Activated CD4-positive, alpha-beta memory T cell treated with anti-CD3 and anti-CD28 coated beads, Interleukin-2, amount 10 ng/mL, durations not matched to agents 7 days and 5 days (primary cell): Measurements from ENCODE around the gene AP1S3. TPM values are rescaled to one million over a fixed set of nuclear protein-coding genes. Genes with fewer than 3 reads are reported as not detected.
"Not testable (repeated sequence)": the region's sequence is repeated elsewhere in the genome, so short reads cannot be mapped to it uniquely, and the experiment has no call there.

Source experiments
- CTCF ChIA-PET: fragments of 350-600 bp; sonication (Branson Sonifier 250); formaldehyde crosslinking; loops from one replicate; lab custom pipeline; 2021; ENCODE audit warnings: antibody characterized with exemption, inconsistent platforms; lab: Charles Lee
- POLR2A ChIA-PET: fragments of 350-600 bp; sonication (Branson Sonifier 250); formaldehyde crosslinking; loops from one replicate; lab custom pipeline; 2021; ENCODE audit warnings: antibody characterized with exemption; lab: Charles Lee
- DNase-seq: peaks from one replicate; pipeline ENCODE4 v3.0.0-alpha.2; 2020
- H3K27ac Mint-ChIP-seq: one replicate; pipeline ENCODE4 v1.8.0; 2021; ENCODE audit warnings: mild to moderate bottlenecking, mixed read lengths
- H3K27me3 Mint-ChIP-seq: one replicate; pipeline ENCODE4 v1.8.0; 2021; ENCODE audit warnings: mixed read lengths
- H3K36me3 Mint-ChIP-seq: one replicate; pipeline ENCODE4 v1.8.0; 2021; ENCODE audit warnings: low read depth, mixed read lengths
- H3K4me1 Mint-ChIP-seq: one replicate; pipeline ENCODE4 v1.8.0; 2021; ENCODE audit warnings: mixed read lengths
- H3K4me3 Mint-ChIP-seq: one replicate; pipeline ENCODE4 v1.8.0; 2021; ENCODE audit warnings: mild to moderate bottlenecking, mixed read lengths
- H3K9me3 Mint-ChIP-seq: one replicate; pipeline ENCODE4 v1.8.0; 2021; ENCODE audit warnings: mixed read lengths
- total RNA-seq, 2 experiments: library from RNA; stranded (reverse); gene quantifications; one replicate each; pipeline ENCODE4 v1.2.3, GENCODE V29; 2021

Gene AP1S3
- total RNA-seq, 2 experiments from 2014 or later = 6.4 to 6.9 TPM

DNA sequence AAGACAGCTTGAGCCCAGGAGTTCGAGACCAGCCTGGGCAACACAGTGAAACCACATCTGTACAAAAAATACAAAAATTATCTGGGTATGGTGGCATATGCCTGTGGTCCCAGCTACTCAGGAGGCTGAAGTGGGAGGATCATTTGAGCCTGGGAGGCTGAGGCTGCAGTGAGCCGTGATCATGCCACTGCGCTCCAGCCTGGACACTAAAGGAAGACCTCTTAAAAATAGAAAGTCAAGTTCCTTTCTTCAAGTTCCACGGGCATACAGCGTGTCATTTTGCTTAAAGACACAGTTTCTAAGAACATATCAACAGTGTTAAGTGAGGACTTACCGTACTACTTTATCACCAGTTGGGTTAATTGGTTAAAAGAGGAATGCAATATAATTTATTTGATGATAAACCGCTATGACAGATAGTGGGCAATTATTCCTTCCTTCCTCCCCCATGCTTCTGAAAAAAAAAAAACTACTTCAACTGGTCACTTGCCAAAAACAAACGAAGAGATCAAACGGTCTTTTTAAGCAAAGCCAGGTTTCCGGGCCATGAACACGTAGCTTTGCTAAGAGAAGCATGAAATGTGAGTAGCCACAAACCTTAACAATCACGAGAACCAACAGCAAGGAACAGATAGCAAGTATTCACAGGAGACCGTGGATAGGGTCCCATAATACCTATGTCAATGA, 21.4 kb downstream of the AP1S3 start:
- H3K9me3 Mint-ChIP-seq = no peaks in the 10 kb centered on the region
- no peak overlapping the region for H3K27ac Mint-ChIP-seq
- POLR2A ChIA-PET = no interaction called here
- CTCF ChIA-PET = no interaction called here
- peaks cover 1% of the 10 kb centered on the region for H3K4me1 Mint-ChIP-seq
- no peak overlapping the region for H3K4me3 Mint-ChIP-seq
- no peaks in the 10 kb centered on the region for H3K36me3 Mint-ChIP-seq
- no peaks in the 10 kb centered on the region for H3K27me3 Mint-ChIP-seq
- DNase-seq = no peak

- no peak overlapping the region for H3K4me3 Mint-ChIP-seq
- DNase-seq = no peak
- no peaks in the 10 kb centered on the region for H3K27me3 Mint-ChIP-seq
- no peaks in the 10 kb centered on the region for H3K36me3 Mint-ChIP-seq
- ChIA-PET POLR2A (no interaction called here), CTCF (no interaction called here)
- H3K4me1 Mint-ChIP-seq = peaks cover 1% of the 10 kb centered on the region
- no peaks in the 10 kb centered on the region for H3K9me3 Mint-ChIP-seq
- H3K27ac Mint-ChIP-seq = no peak overlapping the region
Observed at GRCh38 chr2:223815186-223815883, 22.0 kb downstream of the AP1S3 start.

- H3K4me3 Mint-ChIP-seq, H3K27me3 Mint-ChIP-seq, CTCF ChIA-PET, H3K36me3 Mint-ChIP-seq, H3K27ac Mint-ChIP-seq, H3K4me1 Mint-ChIP-seq, POLR2A ChIA-PET, DNase-seq, H3K9me3 Mint-ChIP-seq: not testable (repeated sequence)
Observed at GRCh38 chr2:223814764-223815163, 22.6 kb downstream of the AP1S3 start.

- Mint-ChIP-seq H3K4me1 (peaks cover 1% of the 10 kb centered on the region), H3K27me3 (no peaks in the 10 kb centered on the region), H3K36me3 (no peaks in the 10 kb centered on the region), H3K9me3 (no peaks in the 10 kb centered on the region), H3K27ac (no peak overlapping the region), H3K4me3 (no peak overlapping the region)
- POLR2A ChIA-PET = no interaction called here
- CTCF ChIA-PET = interaction anchor here (1.7 kb wide), 1 partner anchor 9 kb away, joined by 4 read pairs; no protein-coding TSS in a partner anchor
- DNase-seq = no peak
Observed at GRCh38 chr2:223813329-223813728, 24.1 kb downstream of the AP1S3 start.

DNA sequence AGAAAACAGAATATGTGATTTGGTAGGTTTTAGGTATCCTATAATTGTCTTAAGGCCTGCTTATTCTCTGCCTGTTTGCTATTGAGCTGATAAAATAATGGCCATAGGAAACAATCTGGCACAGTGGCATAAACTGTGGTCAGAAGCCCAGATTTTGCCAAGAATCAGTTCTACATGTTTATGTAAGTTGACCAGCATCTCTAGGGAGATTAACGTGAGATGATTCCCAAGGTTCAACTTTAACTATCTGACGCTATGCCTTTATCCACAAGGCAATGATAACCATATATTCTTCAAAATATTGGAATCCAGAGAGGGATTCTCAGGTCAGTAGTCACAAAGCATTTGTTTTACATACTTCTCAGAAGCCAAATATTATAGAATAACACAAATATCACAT, 25.6 kb downstream of the AP1S3 start:
- no peak for DNase-seq
- Mint-ChIP-seq H3K36me3 (no peaks in the 10 kb centered on the region), H3K4me1 (peaks cover 1% of the 10 kb centered on the region), H3K27me3 (no peaks in the 10 kb centered on the region), H3K27ac (no peak overlapping the region), H3K4me3 (no peak overlapping the region), H3K9me3 (no peaks in the 10 kb centered on the region)
- ChIA-PET CTCF (no interaction called here), POLR2A (no interaction called here)

DNA sequence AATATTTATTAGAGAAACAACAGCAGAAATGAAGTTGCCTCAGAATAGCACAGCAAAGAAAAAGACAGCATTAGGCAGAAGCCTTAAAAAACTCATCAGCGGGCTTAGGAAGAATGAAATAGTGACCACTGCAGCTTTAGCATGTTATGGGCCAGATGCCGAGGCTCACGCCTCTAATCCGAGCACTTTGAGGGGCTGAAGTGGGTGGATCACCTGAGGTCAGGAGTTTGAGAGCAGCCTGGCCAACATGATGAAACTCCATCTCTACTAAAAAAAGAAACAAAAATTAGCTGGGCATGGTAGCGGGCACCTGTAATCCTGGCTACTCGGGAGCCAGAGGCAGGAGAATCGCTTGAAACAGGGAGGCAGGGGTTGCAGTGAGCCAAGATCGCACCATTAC, 32.4 kb downstream of the AP1S3 start:
- Mint-ChIP-seq H3K27ac (no peak overlapping the region), H3K4me3 (no peak overlapping the region), H3K27me3 (no peaks in the 10 kb centered on the region), H3K36me3 (no peaks in the 10 kb centered on the region), H3K4me1 (peaks cover 6% of the 10 kb centered on the region), H3K9me3 (no peaks in the 10 kb centered on the region)
- CTCF ChIA-PET = no interaction called here
- DNase-seq = no peak
- POLR2A ChIA-PET = no interaction called here

DNA sequence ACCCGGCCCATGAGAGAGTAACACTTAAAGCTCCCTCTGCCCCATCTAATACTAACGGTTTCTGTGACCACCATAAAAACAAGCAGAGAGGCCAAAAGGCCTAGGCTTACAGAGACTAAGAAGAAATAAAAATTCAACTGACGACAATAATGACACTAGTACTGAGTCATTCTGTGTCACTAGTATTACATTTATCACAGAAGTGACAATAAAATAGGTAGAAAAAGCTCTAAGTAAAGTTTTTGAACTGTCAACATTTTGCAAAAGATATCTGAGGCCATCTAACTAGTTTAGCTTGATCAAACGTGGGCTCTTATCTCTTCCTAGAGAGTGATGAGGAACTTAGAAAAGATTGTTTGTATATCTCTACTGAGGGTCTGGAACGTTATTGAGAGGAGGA, 35.6 kb downstream of the AP1S3 start:
- H3K9me3 Mint-ChIP-seq = no peaks in the 10 kb centered on the region
- no peak for DNase-seq
- POLR2A ChIA-PET = no interaction called here
- H3K4me3 Mint-ChIP-seq = no peak overlapping the region
- peak overlapping the region; percentile 16 for H3K27ac Mint-ChIP-seq
- peaks cover 6% of the 10 kb centered on the region for H3K4me1 Mint-ChIP-seq
- no peaks in the 10 kb centered on the region for H3K36me3 Mint-ChIP-seq
- CTCF ChIA-PET = no interaction called here
- H3K27me3 Mint-ChIP-seq = no peaks in the 10 kb centered on the region

DNA sequence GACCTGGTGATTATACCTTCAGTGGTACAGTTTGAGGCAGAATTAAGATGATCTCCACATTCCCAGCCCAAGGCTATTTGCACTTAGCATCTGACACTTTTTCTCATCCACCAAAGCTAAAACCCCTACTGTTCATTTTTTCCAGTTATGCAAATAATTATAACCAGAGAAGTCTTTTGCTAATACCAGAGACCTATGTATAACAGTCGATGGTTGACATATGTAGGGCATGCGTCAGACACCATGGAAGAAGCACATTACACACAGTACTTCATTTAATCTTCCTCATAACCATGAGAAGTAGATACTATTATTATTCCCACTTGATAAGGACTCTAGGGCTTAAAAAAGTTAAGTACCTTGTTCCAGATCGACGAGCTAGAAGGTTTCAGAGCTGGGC, 36.5 kb downstream of the AP1S3 start:
- no peak overlapping the region for H3K27ac Mint-ChIP-seq
- H3K36me3 Mint-ChIP-seq = no peaks in the 10 kb centered on the region
- H3K4me1 Mint-ChIP-seq = peaks cover 4% of the 10 kb centered on the region
- POLR2A ChIA-PET = no interaction called here
- no peak for DNase-seq
- CTCF ChIA-PET = interaction anchor here (0.9 kb wide), 1 partner anchor 193 kb away, joined by 3 read pairs; no protein-coding TSS in a partner anchor
- no peaks in the 10 kb centered on the region for H3K27me3 Mint-ChIP-seq
- H3K4me3 Mint-ChIP-seq = no peak overlapping the region
- no peaks in the 10 kb centered on the region for H3K9me3 Mint-ChIP-seq

- no peak for DNase-seq
- CTCF ChIA-PET = interaction anchor here (1.3 to 1.6 kb wide), 2 partner anchors 37 to 70 kb away, joined by 6 to 9 read pairs; no protein-coding TSS in a partner anchor
- POLR2A ChIA-PET = no interaction called here
- H3K27me3 Mint-ChIP-seq = no peaks in the 10 kb centered on the region
- H3K4me3 Mint-ChIP-seq = no peak overlapping the region
- H3K36me3 Mint-ChIP-seq = no peaks in the 10 kb centered on the region
- no peak overlapping the region for H3K27ac Mint-ChIP-seq
- H3K4me1 Mint-ChIP-seq = peaks cover 2% of the 10 kb centered on the region
- no peaks in the 10 kb centered on the region for H3K9me3 Mint-ChIP-seq
Observed at GRCh38 chr2:223797811-223798721, 39.3 kb downstream of the AP1S3 start.

DNA sequence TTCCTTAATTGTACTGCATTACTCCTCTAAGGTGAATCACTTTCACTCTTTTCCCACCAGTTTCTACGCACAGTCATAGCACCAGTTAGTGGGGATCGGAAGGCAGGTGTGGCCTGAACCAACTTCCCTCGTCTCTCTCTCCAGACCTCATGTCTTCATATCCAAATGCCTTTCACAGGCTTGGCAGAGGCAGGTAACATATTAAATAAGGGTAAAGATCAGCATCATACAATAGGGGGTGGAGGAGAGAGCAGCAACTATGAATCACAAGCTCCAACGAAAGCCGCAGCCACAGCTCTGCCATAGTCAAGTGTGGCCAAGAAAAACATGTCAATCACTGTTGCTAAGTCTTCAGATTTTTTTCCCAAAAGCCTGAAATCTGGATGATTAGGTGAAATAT, 40.3 kb downstream of the AP1S3 start:
- DNase-seq = no peak
- Mint-ChIP-seq H3K4me1 (peaks cover 2% of the 10 kb centered on the region), H3K4me3 (no peak overlapping the region), H3K27me3 (no peaks in the 10 kb centered on the region), H3K27ac (no peak overlapping the region), H3K36me3 (no peaks in the 10 kb centered on the region), H3K9me3 (no peaks in the 10 kb centered on the region)
- POLR2A ChIA-PET = interaction anchor here (0.7 kb wide), 1 partner anchor 28 kb away, joined by 3 read pairs; no protein-coding TSS in a partner anchor
- CTCF ChIA-PET = interaction anchor here (1.0 to 1.6 kb wide), 2 partner anchors 36 to 69 kb away, joined by 3 to 9 read pairs; no protein-coding TSS in a partner anchor

GRCh38 chr2:223789423-223789822, 48.0 kb downstream of the AP1S3 start:
- H3K9me3 Mint-ChIP-seq = peaks cover 4% of the 10 kb centered on the region
- ChIA-PET CTCF (interaction anchor here (1.5 kb wide), 1 partner anchor 9 kb away, joined by 5 read pairs; no protein-coding TSS in a partner anchor), POLR2A (no interaction called here)
- H3K4me3 Mint-ChIP-seq = no peak overlapping the region
- no peaks in the 10 kb centered on the region for H3K27me3 Mint-ChIP-seq
- H3K4me1 Mint-ChIP-seq = no peaks in the 10 kb centered on the region
- H3K27ac Mint-ChIP-seq = no peak overlapping the region
- H3K36me3 Mint-ChIP-seq = peaks cover 8% of the 10 kb centered on the region
- DNase-seq = no peak

GRCh38 chr2:223788826-223789225, 48.6 kb downstream of the AP1S3 start:
- no peak overlapping the region for H3K27ac Mint-ChIP-seq
- H3K36me3 Mint-ChIP-seq = peaks cover 8% of the 10 kb centered on the region
- POLR2A ChIA-PET = no interaction called here
- CTCF ChIA-PET = interaction anchor here (1.5 kb wide), 1 partner anchor 8 kb away, joined by 5 read pairs; no protein-coding TSS in a partner anchor
- peaks cover 4% of the 10 kb centered on the region for H3K9me3 Mint-ChIP-seq
- no peaks in the 10 kb centered on the region for H3K27me3 Mint-ChIP-seq
- H3K4me3 Mint-ChIP-seq = no peak overlapping the region
- no peak for DNase-seq
- no peaks in the 10 kb centered on the region for H3K4me1 Mint-ChIP-seq

GRCh38 chr2:223788106-223788505, 49.3 kb downstream of the AP1S3 start:
- H3K27ac Mint-ChIP-seq, H3K4me1 Mint-ChIP-seq, POLR2A ChIA-PET, H3K4me3 Mint-ChIP-seq, H3K36me3 Mint-ChIP-seq, H3K9me3 Mint-ChIP-seq, H3K27me3 Mint-ChIP-seq, DNase-seq: not testable (repeated sequence)
- CTCF ChIA-PET = interaction anchor here (1.5 kb wide), 1 partner anchor 8 kb away, joined by 5 read pairs; no protein-coding TSS in a partner anchor
